Heart left ventricle (tissue), 13 donors: ENCODE results near the gene MXRA7.

Source experiments
- POLR2A ChIP-seq, 2 donors: fragments of 450-650 bp; IDR thresholded peaks; one replicate each; pipeline ENCODE4 v1.6.1; 2017; ENCODE audit warnings: antibody characterized with exemption in 2 of 2, mild to moderate bottlenecking in 2 of 2, moderate library complexity in 2 of 2
- TF ChIP-seq, protein P1 (sequence below), 12 donors: fragments of 200-600 bp; sonication (generic) in 4 of 12; IDR thresholded peaks; one replicate each; pipeline versions ENCODE4 v1.5.0 to v1.8.0; 2018 to 2022; ENCODE audit warnings: antibody characterized with exemption in 12 of 12, mild to moderate bottlenecking in 5 of 12
- donor health status: ischemic (EF 13 %, LVEDD 7.1; RV severe dilation, severe dysfunction).
- donor health status: DM: no; HTN: yes; CAD: no.
- donor health status: DM: no; HTN: no; CAD: no.
- donor health status: ischemic (EF 25% LVEDD 6.9; RV normal size, moderate dysfunction).
- donor health status: ischemic (EF 25% LVEDD 5.7; RV mildly dilated, moderate dysfunction).
- donor health status: ischemic (EF 35%, LVEDD 5.7; RV mildly dilated, moderate dysfunction).
- donor health status: nonischemic (EF 11% LVEDD 7.7; RV severe dilation, severe dysfunction).
- donor health status: DM: yes; HTN: yes; CAD: no.
- donor health status: PGD.
- donor health status: ischemic (EF 29% LVEDD 5.4; RV normal size, mild dysfunction).
- donor health status: nonischemic (EF 23%, LVEDD 6.1; RV moderate dilation, normal function).

DNA sequence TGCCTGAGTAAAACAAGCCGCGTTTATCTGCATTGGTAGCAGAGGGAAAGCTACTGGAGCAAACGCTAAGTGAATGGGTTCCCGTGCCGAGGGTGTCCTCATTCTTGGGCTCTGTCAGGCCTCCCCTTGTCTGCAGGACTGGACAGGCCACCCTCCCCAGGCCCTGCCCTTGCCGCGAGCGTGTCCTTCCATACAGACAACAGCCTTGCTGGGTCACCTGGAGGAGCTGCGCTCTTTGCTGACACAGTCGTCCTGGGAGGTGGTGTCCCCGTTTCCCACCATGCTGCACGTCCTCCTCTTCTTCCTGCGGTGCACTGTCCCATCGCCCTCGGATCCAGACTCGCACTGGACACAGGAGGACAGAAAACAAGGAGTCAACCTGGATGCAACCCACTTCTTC is 7.8 kb upstream of the MXRA7 start:
- TF ChIP-seq, protein P1, sequence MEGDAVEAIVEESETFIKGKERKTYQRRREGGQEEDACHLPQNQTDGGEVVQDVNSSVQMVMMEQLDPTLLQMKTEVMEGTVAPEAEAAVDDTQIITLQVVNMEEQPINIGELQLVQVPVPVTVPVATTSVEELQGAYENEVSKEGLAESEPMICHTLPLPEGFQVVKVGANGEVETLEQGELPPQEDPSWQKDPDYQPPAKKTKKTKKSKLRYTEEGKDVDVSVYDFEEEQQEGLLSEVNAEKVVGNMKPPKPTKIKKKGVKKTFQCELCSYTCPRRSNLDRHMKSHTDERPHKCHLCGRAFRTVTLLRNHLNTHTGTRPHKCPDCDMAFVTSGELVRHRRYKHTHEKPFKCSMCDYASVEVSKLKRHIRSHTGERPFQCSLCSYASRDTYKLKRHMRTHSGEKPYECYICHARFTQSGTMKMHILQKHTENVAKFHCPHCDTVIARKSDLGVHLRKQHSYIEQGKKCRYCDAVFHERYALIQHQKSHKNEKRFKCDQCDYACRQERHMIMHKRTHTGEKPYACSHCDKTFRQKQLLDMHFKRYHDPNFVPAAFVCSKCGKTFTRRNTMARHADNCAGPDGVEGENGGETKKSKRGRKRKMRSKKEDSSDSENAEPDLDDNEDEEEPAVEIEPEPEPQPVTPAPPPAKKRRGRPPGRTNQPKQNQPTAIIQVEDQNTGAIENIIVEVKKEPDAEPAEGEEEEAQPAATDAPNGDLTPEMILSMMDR (IDR thresholded peaks at IDR 0.05): no peak
- no peak for TF ChIP-seq POLR2A (IDR thresholded peaks at IDR 0.05)
